NCI-H748 (cell line): ENCODE results near the gene TAS2R41.
"Not testable (repeated sequence)": the region's sequence is repeated elsewhere in the genome, so short reads cannot be mapped to it uniquely, and the experiment has no call there.

ENCODE experiments used
- DNase-seq: peaks from one replicate; lab custom pipeline; 2025; ENCODE audit not compliant: unreplicated experiment; lab: John Stamatoyannopoulos, UW

The TAS2R41 gene

GRCh38 chr7:143456992-143457793 is 20.5 kb upstream of the TAS2R41 start:
- DNase-seq: no peak

DNA sequence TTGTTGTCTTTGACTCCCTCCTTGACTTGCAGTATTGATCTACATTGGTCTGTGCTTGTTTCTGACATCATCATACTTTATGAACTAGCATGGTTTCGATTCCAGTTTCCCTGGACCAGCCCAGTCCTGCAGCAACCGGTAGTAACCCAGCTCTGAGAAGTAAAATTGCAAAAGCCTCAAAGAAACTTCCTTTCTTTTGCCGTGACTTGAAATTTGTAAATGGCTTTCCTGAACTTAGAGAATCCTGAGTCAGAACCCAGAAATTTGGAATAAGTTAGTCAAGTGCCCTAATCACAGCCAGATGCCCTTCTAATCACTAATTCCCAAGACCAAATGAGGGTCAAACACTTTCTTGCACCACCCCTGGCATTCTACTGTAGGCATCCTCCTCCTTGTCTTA is 19.4 kb upstream of the TAS2R41 start:
- DNase-seq: no peak

DNA sequence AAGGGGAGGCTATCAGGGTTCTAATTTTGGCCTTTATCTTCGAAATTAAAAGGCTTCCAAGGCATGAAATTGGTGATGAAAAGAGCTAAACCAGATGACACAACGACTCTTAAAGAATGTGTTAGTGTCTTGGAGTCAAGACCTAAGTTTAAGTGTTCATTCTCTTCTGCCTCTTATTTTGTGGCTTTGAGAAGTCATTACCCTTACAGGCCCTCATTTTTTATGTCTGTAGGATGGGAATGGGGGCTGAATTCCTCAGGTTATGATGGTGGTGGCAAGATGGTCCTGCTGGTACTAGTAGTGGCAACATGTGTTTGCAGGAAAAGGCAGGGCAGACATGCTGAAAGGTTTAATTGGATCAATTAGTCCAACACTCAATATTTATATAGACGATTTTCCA is 19.0 kb upstream of the TAS2R41 start:
- no peak for DNase-seq

GRCh38 chr7:143459359-143459758 is 18.3 kb upstream of the TAS2R41 start:
- DNase-seq: no peak

DNA sequence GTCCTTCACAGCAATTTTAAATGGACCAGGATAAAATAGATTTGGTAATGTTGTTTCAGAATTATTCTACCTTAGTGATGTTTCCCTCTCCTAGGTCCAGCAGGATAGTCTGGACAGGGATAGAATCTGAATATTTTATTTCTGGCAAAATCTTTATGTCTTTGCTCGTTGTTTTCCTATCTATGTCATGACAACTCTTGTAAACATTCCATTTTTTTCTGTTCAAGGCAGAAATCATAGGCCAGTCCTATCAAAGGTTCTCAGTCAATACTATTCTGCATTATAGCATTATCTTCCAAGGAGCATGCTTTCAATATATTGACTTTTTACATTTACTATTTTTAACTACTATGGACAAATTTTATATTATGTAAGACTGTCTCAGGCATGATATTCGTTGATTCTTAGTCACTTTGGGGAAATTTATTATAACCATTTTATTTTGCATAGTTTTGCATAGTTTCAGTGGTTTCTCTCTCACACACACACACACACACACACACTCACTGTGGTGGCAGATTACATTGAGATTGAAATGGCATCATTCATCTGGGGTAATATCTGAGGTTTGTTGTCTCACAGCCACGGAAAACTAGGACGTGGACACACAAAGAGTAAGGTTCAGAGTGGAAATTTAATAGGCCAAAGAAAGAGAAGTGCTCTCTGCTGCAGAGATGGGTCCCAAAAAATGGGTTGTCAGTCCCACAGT is 17.2 kb upstream of the TAS2R41 start:
- DNase-seq: no peak

GRCh38 chr7:143462045-143462444 is 15.6 kb upstream of the TAS2R41 start:
- DNase-seq: no peak

DNA sequence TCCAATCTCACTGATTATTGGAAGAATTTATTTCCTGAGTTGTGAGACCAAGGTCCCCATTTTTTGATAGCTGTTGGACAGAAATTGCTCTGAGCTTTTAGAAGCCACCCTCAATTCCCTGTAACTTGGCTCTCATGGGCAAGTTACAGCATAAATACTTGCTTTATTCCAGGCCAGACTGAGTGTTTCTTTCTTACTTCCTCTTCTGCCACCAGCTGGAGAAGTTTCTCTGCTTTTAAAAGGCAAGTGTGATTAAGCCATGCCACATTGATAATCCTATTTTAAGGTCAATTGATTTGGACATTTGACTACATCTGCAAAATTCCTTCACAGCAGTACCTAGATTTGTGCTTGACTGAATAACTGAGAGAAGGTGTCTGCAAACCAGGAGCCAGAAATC is 14.1 kb upstream of the TAS2R41 start:
- no peak for DNase-seq

DNA sequence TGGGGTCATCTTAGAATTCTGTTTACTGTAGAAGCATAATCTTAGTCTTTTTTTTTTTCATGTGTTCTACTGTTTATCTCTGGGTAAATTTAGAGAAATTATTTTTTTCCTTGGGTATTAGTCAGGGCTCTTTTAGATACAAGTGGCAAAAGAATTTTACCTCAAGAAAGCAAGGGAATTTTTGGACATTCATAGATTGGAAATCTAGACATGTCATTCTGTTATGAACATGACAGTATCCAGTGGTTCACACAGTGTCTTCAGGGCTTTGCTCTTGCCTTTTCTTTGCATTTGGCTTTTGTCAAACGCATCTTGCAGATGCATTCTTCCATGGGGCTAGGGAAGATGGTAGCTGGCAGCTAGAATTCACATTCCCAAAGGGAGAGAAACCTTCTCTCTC is 13.7 kb upstream of the TAS2R41 start:
- no peak for DNase-seq

- no peak for DNase-seq
Measured at GRCh38 chr7:143467724-143468123, 9.9 kb upstream of the TAS2R41 start.

GRCh38 chr7:143472071-143472689 is 5.5 kb upstream of the TAS2R41 start:
- not testable (repeated sequence) for DNase-seq

- no peak for DNase-seq
Measured at GRCh38 chr7:143479055-143479766, 1.5 kb downstream of the TAS2R41 start.

GRCh38 chr7:143480501-143480900 is 2.8 kb downstream of the TAS2R41 start:
- no peak for DNase-seq

- no peak for DNase-seq
Measured at GRCh38 chr7:143484119-143484518, 6.4 kb downstream of the TAS2R41 start.

GRCh38 chr7:143485094-143485493 is 7.4 kb downstream of the TAS2R41 start:
- no peak for DNase-seq

DNA sequence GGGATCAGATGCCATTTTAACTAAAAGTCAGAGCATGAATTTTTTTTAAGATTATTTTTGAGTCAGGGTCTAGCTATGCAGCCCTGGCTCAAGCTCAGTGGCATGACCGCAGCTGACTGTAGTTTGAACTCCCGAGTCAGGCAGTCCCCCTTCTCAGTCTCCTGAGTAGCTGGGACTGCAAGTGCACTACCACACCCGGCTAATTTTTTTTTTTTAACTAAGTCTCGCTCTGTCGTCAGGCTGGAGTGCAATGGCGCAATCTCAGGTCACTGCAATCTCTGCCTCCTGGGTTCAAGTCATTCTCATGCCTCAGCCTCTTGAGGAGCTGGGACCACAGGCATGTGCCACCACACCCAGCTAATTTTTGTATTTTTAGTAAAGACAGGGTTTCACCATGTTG is 7.8 kb downstream of the TAS2R41 start:
- DNase-seq: no peak

DNA sequence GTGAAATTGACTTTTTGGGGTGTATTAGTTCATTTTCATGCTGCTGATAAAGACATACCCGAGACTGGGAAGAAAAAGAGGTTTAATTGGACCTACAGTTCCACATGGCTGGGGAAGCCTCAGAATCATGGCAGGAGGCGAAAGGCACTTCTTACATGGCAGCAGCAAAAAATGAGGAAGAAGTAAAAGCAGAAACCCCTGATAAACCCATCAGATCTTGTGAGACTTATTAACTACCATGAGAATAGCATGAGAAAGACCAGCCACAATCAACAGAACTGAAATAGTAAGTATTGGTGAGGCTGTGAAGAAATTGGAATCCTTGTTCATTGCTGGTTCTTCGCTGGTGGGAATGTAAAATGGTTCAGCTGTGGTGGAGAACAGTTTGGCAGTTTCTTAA is 8.6 kb downstream of the TAS2R41 start:
- DNase-seq: not testable (repeated sequence)

GRCh38 chr7:143487061-143487460 is 9.4 kb downstream of the TAS2R41 start:
- no peak for DNase-seq

- no peak for DNase-seq
Measured at GRCh38 chr7:143487566-143487965, 9.9 kb downstream of the TAS2R41 start.

DNA sequence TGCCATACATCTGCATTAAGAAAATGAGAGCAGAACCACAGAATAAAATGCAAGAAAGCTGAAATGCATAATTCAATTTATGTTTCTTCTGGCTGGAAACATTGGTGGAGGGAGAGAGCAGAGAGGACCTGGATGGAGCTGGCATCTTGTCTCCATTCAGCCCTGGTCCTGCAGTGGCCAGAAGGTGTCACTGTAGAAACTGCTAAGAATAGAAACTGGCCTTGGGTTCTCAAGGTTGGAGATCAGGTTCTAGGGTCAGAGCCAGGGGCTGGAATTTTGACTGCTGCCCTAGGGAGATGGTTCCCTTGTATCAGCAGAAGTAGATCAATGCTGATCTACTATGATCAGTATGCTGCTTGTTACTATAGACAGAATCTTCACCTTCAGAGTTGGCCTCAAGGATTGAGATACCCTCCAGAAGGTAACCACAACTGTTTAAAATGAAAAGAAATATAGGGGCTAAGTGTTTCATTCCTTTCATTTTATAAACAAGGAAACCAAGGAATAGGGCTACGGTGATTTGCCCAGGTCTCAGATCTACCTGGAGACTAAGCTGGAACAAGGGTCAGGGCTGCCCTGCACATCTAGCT is 13.1 kb downstream of the TAS2R41 start:
- DNase-seq: no peak

DNA sequence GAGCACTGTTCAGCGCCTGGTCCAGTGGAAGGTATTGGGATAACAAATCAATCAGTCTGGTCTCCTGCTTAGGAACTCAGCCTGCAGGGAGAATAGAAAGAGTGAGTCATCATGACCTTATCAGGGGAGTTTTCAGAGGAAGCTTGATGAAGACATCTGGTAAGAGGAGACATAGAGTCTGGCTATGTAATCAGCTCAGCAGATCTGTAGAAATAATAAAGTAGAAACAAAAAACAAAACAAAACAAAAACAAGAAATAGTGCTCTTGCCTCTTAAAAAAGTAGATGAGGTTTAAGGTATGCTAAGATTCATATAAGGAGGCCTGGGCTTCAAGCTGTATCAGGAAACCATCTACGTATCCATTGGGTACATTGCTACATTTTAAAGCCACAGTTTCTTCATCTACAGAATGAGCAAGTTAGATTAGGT is 14.4 kb downstream of the TAS2R41 start:
- DNase-seq: no peak
